Lower leg skin (tissue), 4 donors: ENCODE results near the gene SLC25A30. TPM values are rescaled to one million over a fixed set of nuclear protein-coding genes. Genes with fewer than 3 reads are reported as not detected.

Source experiments
- DNase-seq, 2 donors: peaks; one replicate each; pipeline ENCODE4 v3.0.0-alpha.2; 2019; ENCODE audit warnings: low spot score in 2 of 2
- H3K4me3 ChIP-seq: fragments of 200-600 bp; sonication (generic); 2 replicates; pipeline ENCODE4 v1.5.1; 2017; ENCODE audit warnings: mild to moderate bottlenecking, low read depth; ENCODE audit not compliant: poor library complexity, severe bottlenecking
- CTCF ChIP-seq, 3 donors: fragments of 450-650 bp; IDR thresholded peaks; one replicate each; pipeline ENCODE4 v1.5.1; 2016; ENCODE audit warnings: antibody characterized with exemption in 3 of 3, mild to moderate bottlenecking in 3 of 3, moderate library complexity in 2 of 3
- POLR2A ChIP-seq, 2 donors: fragments of 450-650 bp; IDR thresholded peaks; one replicate each; pipeline ENCODE4 v1.6.1; 2016 to 2017; ENCODE audit warnings: antibody characterized with exemption in 2 of 2, mild to moderate bottlenecking in 1 of 2, moderate library complexity in 1 of 2
- WGBS, 2 donors: methylation state at CpG; one replicate each; pipeline ENCODE4 v1.1.5; 2018; 5-methylcytosine and 5-hydroxymethylcytosine counted together
- intact Hi-C: fragments of 100-400 bp; cut with DNase I; formaldehyde crosslinking; loops from one replicate; pipeline ENCODE4 v1.15.0; 2023; ENCODE audit warnings: low total_unique reads
- total RNA-seq, 4 donors: library from RNA; depleted of rRNA; stranded (reverse); fragments of >200 nt; gene quantifications; one replicate each; pipeline ENCODE4 v1.1.0, GENCODE V29; 2016

Gene SLC25A30
- total RNA-seq, 4 donors from 2014 or later: 8.0 to 23.3 (median 20.4) TPM

DNA sequence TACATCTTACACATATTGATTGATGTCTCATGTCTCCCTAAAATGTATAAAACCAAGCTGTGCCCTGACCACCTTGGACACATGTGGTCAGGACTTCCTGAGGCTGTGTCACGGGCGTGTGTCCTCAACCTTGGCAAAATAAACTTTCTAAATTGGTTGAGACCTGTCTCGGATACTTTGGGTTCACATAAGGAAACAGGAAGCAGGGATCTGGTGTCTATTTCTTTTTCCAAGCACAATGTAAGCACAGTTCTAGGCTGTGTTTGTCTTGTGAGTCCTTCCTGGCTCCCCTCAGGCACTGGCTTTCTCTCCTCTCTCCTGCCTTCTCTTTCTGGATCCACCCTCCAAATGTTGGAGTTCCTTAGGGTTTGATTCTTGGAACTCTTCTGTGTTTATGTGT, 49.6 kb downstream of the SLC25A30 start:
- 15 to 26% methylated on average over 3 of the region's 3 CpGs for WGBS, 2 donors
- TF ChIP-seq CTCF (IDR thresholded peaks at IDR 0.05) (no peak), POLR2A (IDR thresholded peaks at IDR 0.05) (no peak)
- intact Hi-C loops: no loop called here
- no peak for DNase-seq
- no peak overlapping the region for H3K4me3 ChIP-seq

DNA sequence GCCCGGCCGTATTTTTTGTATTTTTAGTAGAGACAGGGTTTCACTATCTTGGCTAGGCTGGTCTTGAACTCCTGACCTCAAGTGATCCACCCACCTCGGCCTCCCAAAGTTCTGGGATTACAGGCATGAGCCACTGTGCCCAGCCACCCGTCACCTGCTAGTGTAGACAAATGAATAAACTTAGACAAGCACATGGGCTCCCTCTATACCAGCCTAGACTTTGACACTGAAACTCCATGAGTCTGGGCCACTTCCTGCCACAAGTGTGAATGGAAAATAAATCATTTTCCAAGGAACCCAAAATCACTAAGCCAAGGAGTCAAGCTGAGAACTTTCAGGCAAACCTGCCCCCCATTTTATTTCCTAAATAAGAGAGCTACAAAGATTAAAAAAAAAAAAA, 50.2 kb downstream of the SLC25A30 start:
- no peak overlapping the region for H3K4me3 ChIP-seq
- intact Hi-C loops: no loop called here
- TF ChIP-seq CTCF (IDR thresholded peaks at IDR 0.05) (no peak), POLR2A (IDR thresholded peaks at IDR 0.05) (no peak)
- DNase-seq: no peak
- 78 to 85% methylated on average over 4 of the region's 4 CpGs for WGBS, 2 donors

- TF ChIP-seq CTCF (IDR thresholded peaks at IDR 0.05): no peak
- TF ChIP-seq POLR2A (IDR thresholded peaks at IDR 0.05): no peak
- 35% methylated on average over 2 of the region's 2 CpGs for WGBS, 2 donors
- DNase-seq: peak; percentile 86 to 91
- intact Hi-C loops: no loop called here
- no peak overlapping the region for H3K4me3 ChIP-seq
These were observed 50.8 kb downstream of the SLC25A30 start for GRCh38 chr13:45367358-45367757.

GRCh38 chr13:45365558-45365885, 52.7 kb downstream of the SLC25A30 start:
- intact Hi-C loops: no loop called here
- WGBS, 2 donors: 92 to 99% methylated on average over 4 of the region's 4 CpGs
- TF ChIP-seq CTCF (IDR thresholded peaks at IDR 0.05) (no peak), POLR2A (IDR thresholded peaks at IDR 0.05) (no peak)
- no peak for DNase-seq
- no peak overlapping the region for H3K4me3 ChIP-seq

DNA sequence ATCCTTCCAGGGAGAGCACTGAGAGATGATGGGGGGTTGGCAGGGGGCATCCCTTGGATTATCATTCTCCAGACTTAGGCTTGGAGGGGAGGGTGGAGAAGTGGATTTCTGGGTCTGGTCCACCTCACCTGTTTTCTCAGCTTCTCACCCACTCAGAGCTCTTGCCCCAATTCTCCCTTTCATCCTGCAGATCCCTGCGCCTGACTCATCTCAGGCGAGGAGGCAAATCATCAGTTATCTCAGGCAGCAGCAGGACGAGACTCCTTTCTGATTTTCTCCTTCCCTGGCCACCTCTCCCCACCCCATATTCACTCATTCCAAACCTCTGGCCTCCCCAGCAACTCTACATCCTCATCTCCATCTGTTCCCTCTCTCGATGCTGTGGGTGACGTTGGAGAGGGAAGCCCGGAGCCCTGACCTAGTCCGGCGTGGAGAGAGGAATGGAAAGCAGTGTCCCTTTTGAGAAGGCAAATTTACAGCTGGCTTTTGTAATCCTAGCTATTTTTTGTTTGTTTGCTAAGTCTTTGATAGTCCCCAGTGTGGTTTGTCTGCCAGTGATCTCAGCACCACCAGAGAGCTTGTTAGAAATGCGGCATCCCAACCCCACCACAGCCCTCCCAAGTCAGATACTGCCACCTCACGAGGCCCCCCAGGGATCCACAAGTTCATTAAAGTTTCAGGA, 53.2 kb downstream of the SLC25A30 start:
- TF ChIP-seq POLR2A (IDR thresholded peaks at IDR 0.05): no peak
- no peak for TF ChIP-seq CTCF (IDR thresholded peaks at IDR 0.05)
- WGBS, 2 donors: 95 to 96% methylated on average over 10 of the region's 10 CpGs
- DNase-seq: no peak
- H3K4me3 ChIP-seq: no peak overlapping the region
- intact Hi-C loops: no loop called here

DNA sequence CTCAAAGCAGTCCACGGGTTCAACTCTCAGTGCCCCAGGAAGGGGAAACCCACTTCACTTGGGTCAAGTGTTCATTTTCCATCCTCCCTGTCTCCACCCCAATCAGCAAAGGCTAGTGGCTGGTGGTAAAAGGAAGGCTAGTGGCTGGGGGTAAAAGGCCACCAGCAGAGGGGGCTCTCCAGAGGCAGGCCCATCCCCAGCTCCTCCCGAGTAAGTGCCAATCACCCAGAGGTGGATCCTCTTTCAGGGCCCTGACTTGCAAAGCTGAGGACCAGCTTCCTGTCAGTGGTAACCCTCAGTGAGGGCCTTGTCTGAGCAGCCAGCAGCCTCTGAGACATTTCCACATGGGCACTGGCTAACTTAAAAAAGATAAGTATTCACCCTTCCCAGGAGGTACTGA, 55.2 kb downstream of the SLC25A30 start:
- intact Hi-C loops: no loop called here
- H3K4me3 ChIP-seq: no peak overlapping the region
- 90 to 96% methylated on average over 2 of the region's 2 CpGs for WGBS, 2 donors
- DNase-seq: no peak
- TF ChIP-seq CTCF (IDR thresholded peaks at IDR 0.05): no peak
- no peak for TF ChIP-seq POLR2A (IDR thresholded peaks at IDR 0.05)
